Measurements from ENCODE around the gene TBR1. TPM values are rescaled to one million over a fixed set of nuclear protein-coding genes. Genes with fewer than 3 reads are reported as not detected.

TBR1 gene
- total RNA-seq, 4 donors from 2014 or later, result 0.06 TPM; not detected in 3

DNA sequence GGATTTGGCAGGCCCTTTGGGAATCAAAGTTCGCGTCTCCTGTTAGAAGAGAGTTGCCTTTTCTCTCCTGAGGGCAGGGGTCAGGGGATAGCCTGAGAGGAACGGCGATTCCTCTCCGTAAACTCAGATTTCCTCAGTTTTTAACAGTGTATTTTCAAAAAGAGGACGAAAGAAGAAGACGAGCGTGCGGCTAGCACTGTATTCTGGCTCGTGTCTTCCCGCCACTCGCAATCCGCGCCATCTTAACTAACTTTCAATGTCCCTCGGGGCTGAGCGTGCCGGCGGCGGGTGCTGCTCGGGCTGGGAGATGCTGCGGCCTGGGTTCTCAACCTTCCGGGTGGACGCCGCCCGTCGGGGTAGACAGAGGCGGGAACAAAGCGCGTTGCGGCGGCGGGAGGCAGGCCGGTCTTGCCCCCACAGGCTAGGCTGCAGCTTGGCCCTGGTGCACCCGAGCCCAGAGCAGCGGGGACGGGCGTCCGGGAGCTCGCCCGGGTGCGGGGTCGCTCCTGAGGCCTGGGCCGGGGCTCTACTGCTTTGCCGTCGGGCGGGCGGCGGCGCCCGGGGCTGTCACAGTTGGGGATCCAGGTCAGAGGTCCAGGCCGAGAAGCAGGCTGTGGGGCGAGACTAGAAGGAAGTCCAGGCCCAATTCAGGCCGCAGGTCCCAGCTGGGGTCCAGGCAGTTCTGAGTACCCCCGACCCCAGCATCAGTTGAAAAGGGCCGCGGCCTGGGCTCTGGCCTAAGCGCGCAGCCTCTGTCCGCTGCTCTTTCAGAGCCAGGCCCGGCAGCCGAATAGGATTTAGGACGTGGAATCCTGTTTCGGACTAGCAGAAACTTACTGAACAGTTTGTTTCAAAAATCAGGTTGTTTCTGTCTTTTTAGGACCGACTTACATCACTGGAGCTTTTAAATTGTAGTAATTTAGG, 11.8 kb downstream of the TBR1 start:
- no peak for TF ChIP-seq CTCF (IDR thresholded peaks at IDR 0.05)
- no peak for TF ChIP-seq POLR2A (IDR thresholded peaks at IDR 0.05)
- intact Hi-C loops (cut with DNase I; ENCODE audit: low total_unique reads), result no loop called here
- peak in 1 of 2 donors; percentile 83 for DNase-seq (ENCODE audit: low spot score in 2 of 2)
- H3K4me3 ChIP-seq (ENCODE audit: low read depth, poor library complexity, severe bottlenecking), result no peak overlapping the region
- 31 to 45% methylated on average over 48 to 64 of the region's 64 CpGs for WGBS, 2 donors

DNA sequence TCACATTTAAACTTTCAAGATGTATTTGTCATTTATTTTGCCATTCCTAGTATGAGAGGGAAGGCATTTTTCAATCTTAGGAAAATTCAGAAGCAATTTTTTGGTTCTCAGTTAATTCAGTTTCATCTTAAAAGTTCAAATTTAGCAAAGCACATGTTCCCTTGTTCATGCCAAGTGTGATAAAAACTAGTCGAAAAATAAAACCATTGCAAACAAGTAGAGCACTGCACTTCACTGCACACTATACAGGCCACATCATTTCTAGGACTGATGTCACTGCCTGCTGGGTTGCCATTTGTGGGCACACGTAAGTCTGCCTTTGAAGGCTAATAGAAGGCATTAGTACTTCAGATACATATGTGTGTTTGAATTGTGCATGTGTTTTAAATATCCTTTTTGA, 14.3 kb downstream of the TBR1 start:
- DNase-seq (ENCODE audit: low spot score in 2 of 2), result no peak
- H3K4me3 ChIP-seq (ENCODE audit: low read depth, poor library complexity, severe bottlenecking), result no peak overlapping the region
- TF ChIP-seq POLR2A (IDR thresholded peaks at IDR 0.05) (no peak), CTCF (IDR thresholded peaks at IDR 0.05) (no peak)
- WGBS, 2 donors, result 71 to 74% methylated on average over 2 of the region's 2 CpGs
- intact Hi-C loops (cut with DNase I; ENCODE audit: low total_unique reads), result no loop called here

DNA sequence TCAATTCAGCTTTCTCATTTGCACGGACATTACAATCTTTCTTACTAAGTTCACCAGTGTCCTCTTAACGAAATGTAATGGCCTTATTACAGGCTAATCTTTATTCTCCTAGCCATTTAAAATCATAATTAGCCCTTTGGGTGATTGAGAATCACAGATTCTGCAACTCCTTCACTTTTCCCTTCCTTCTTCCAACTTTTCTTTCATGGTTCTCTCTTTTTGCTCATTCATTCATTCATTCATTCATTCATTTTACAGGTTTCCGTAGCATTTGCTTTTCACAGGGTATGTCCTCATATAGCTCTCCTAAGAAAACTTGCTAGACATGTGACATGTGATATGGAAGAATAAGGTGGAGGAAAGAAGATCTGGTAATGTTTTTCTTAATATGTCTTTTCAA, 16.0 kb downstream of the TBR1 start:
- no peak overlapping the region for H3K4me3 ChIP-seq (ENCODE audit: low read depth, poor library complexity, severe bottlenecking)
- TF ChIP-seq POLR2A (IDR thresholded peaks at IDR 0.05) (no peak), CTCF (IDR thresholded peaks at IDR 0.05) (no peak)
- intact Hi-C loops (cut with DNase I; ENCODE audit: low total_unique reads), result no loop called here
- 79 to 84% methylated on average over 3 of the region's 3 CpGs for WGBS, 2 donors
- DNase-seq (ENCODE audit: low spot score in 2 of 2), result no peak

GRCh38 chr2:161434118-161434517, 18.0 kb downstream of the TBR1 start:
- intact Hi-C loops (cut with DNase I; ENCODE audit: low total_unique reads), result no loop called here
- H3K4me3 ChIP-seq (ENCODE audit: low read depth, poor library complexity, severe bottlenecking), result no peak overlapping the region
- TF ChIP-seq POLR2A (IDR thresholded peaks at IDR 0.05) (no peak), CTCF (IDR thresholded peaks at IDR 0.05) (no peak)
- DNase-seq (ENCODE audit: low spot score in 2 of 2), result no peak
- WGBS, 2 donors, result 28 to 42% methylated on average over 1 of the region's 1 CpG

DNA sequence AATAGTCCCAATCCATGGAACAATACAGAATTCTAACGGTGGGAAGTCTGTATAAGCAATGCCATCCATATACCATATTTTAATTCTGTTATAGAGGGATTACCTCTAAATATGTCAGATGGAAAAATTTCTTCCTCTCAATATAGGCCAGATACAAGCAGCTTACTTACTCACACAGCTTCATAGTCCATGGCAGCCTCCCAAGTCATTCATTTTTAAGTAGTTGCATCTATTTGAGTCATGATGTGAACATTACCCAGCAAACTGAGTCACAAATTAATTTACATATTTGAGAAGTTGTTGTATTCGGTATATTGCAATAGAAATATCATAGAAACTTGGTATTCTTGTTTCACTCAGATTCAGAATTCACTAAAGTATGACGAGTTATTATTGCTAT, 20.3 kb downstream of the TBR1 start:
- no peak overlapping the region for H3K4me3 ChIP-seq (ENCODE audit: low read depth, poor library complexity, severe bottlenecking)
- 75 to 77% methylated on average over 3 of the region's 3 CpGs for WGBS, 2 donors
- no peak for DNase-seq (ENCODE audit: low spot score in 2 of 2)
- intact Hi-C loops (cut with DNase I; ENCODE audit: low total_unique reads), result no loop called here
- no peak for TF ChIP-seq CTCF (IDR thresholded peaks at IDR 0.05)
- no peak for TF ChIP-seq POLR2A (IDR thresholded peaks at IDR 0.05)

Measured in lower leg skin (tissue), 4 donors.